ENCODE measurements around the gene PMVK. TPM values are rescaled to one million over a fixed set of nuclear protein-coding genes. Genes with fewer than 3 reads are reported as not detected.

The PMVK gene
- polyA plus RNA-seq, 3 donors: 17.2 to 43.2 (median 41.9) TPM

DNA sequence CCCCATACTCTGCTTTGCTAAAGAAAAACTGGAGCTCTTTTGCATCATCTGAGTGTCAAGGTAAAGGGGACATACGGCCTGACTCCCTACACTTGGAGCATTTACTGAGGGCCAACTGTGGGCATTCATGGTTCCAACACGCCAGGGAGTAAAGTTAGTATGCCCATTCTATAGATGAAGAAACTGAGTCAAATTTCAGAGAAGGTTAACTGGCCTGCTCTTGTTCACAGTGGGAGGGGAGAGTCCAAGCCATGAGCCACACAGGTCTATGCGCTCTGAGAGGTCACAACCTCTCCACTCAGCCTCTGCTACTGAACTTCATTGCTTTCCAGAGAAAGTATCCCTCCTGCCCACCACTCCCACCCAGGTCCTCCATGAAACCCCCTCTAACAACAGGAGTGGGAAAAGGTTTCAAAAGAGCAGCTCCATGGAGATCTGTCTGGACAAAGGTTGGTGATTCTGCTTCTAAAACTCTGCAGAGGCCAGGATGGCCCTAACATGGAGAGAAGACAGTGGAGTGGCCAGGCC, 59.6 kb downstream of the PMVK start:
- Histone ChIP-seq H3K36me3 (replicated peaks in 1 of 2; ENCODE audit: control insufficient read depth in 1 of 2, insufficient read depth in 2 of 2, low read length in 2 of 2) (no peaks in the 10 kb centered on the region), H3K4me2 (replicated peaks; ENCODE audit: extremely low read depth, low read length, poor library complexity, severe bottlenecking) (no peak overlapping the region), H3K9me3 (replicated peaks in 1 of 2; ENCODE audit: control insufficient read depth in 1 of 2, insufficient read depth in 1 of 2, low read length in 2 of 2) (no peaks in the 10 kb centered on the region), H3K27me3 (ENCODE audit: control insufficient read depth in 2 of 2, insufficient read depth in 2 of 2, low read length in 2 of 2) (no peaks in the 10 kb centered on the region), H3K4me3 (replicated peaks in 1 of 3; ENCODE audit: low read depth in 2 of 3, low read length in 3 of 3) (no peak overlapping the region), H4K20me1 (ENCODE audit: insufficient read depth, low read length) (no peaks in the 10 kb centered on the region), H3K4me1 (ENCODE audit: control insufficient read depth in 1 of 2, insufficient read depth in 2 of 2, low read length in 2 of 2) (no peaks in the 10 kb centered on the region), H2AFZ (ENCODE audit: insufficient read depth, low read depth, low read length, poor library complexity, severe bottlenecking) (no peak overlapping the region), H3K27ac (ENCODE audit: low read depth in 1 of 2, low read length in 2 of 2) (no peak overlapping the region), H3K79me2 (ENCODE audit: insufficient read depth, low read length) (no peaks in the 10 kb centered on the region), H3K9ac (ENCODE audit: insufficient read depth, low read length, poor library complexity, severe bottlenecking) (no peak overlapping the region)
- Mint-ChIP-seq H3K4me1 (no peaks in the 10 kb centered on the region), H3K4me3 (no peak overlapping the region), H3K36me3 (no peaks in the 10 kb centered on the region), H3K9me3 (no peaks in the 10 kb centered on the region), H3K27ac (no peak overlapping the region), H3K27me3 (ENCODE audit: low read depth in 3 of 3) (peaks cover 3 to 11% (median 4%) of the 10 kb centered on the region in 3 donors)
- intact Hi-C loops (cut with micrococcal nuclease): loop anchor here (5.0 kb wide), 2 partner anchors 210 to 395 kb away; no protein-coding TSS in a partner anchor
- WGBS (ENCODE audit: insufficient coverage): no CpG with 5 or more reads among the region's 3 CpGs
- TF ChIP-seq CTCF (IDR thresholded peaks at IDR 0.05): no peak
- DNase-seq: no peak

Small RNA genes within 50 kb of the gene (small RNA-seq; reads per million reads assigned to genes)
- gene MIR4258 (ENCODE audit: insufficient read length, low read depth) (not detected), gene RF00017 (ENCODE audit: insufficient read length, low read depth) (not detected)

Other genes starting within 250 kb of the PMVK start
- gene KCNN3, start 66.4 kb downstream of the PMVK start, polyA plus RNA-seq: not detected
- 10 to 100 TPM; 23.1 to 31.7 (median 24.0) TPM for gene PBXIP1, start 19.4 kb upstream of the PMVK start, polyA plus RNA-seq
- gene PYGO2, start 25.1 kb upstream of the PMVK start, polyA plus RNA-seq: 10 to 100 TPM in 2 of 3 donors, 1 to 10 TPM in 1; 8.2 to 12.5 (median 12.0) TPM
- gene SHC1, start 34.0 kb upstream of the PMVK start, polyA plus RNA-seq: 10 to 100 TPM; 26.7 to 70.6 (median 31.5) TPM
- 10 to 100 TPM in 2 of 3 donors, 1 to 10 TPM in 1; 9.4 to 22.6 (median 18.0) TPM for gene CKS1B, start 38.0 kb upstream of the PMVK start, polyA plus RNA-seq
- 10 to 100 TPM; 31.5 to 41.6 (median 35.1) TPM for gene FLAD1, start 46.6 kb upstream of the PMVK start, polyA plus RNA-seq
- gene LENEP, start 56.9 kb upstream of the PMVK start, polyA plus RNA-seq: not detected
- 100 to 1,000 TPM in 1 of 3 donors, 1 to 10 TPM in 2; 6.3 to 149 (median 9.6) TPM for gene ZBTB7B, start 66.1 kb upstream of the PMVK start, polyA plus RNA-seq
- 1 to 10 TPM in 1 of 3 donors, not detected in 2; 2.6 TPM for gene DCST2, start 97.1 kb upstream of the PMVK start, polyA plus RNA-seq
- under 1 TPM in 1 of 3 donors, not detected in 2; 0.05 TPM for gene DCST1, start 97.1 kb upstream of the PMVK start, polyA plus RNA-seq
- gene ADAM15, start 114.6 kb upstream of the PMVK start, polyA plus RNA-seq: 100 to 1,000 TPM in 1 of 3 donors, 10 to 100 TPM in 2; 44.5 to 202 (median 74.3) TPM
- gene EFNA4, start 127.0 kb upstream of the PMVK start, polyA plus RNA-seq: 1 to 10 TPM; 2.3 to 8.0 (median 4.1) TPM
- gene EFNA3, start 142.1 kb upstream of the PMVK start, polyA plus RNA-seq: 1 to 10 TPM in 1 of 3 donors, under 1 TPM in 2; 0.45 to 1.7 (median 0.92) TPM
- gene EFNA1, start 191.2 kb upstream of the PMVK start, polyA plus RNA-seq: 1 to 10 TPM in 1 of 3 donors, not detected in 2; 1.2 TPM
- gene SLC50A1, start 199.1 kb upstream of the PMVK start, polyA plus RNA-seq: 10 to 100 TPM; 40.0 to 50.8 (median 49.4) TPM
- gene DPM3, start 203.8 kb upstream of the PMVK start, polyA plus RNA-seq: 100 to 1,000 TPM in 2 of 3 donors, 10 to 100 TPM in 1; 99.9 to 141 (median 105) TPM
- gene KRTCAP2, start 236.6 kb upstream of the PMVK start, polyA plus RNA-seq: 100 to 1,000 TPM; 157 to 256 (median 247) TPM
- gene TRIM46, start 237.1 kb upstream of the PMVK start, polyA plus RNA-seq: under 1 TPM in 1 of 3 donors, not detected in 2; 0.13 TPM